GOT3 (cell line): ENCODE results near the gene SPTLC1.
"Not testable (repeated sequence)": the region's sequence is repeated elsewhere in the genome, so short reads cannot be mapped to it uniquely, and the experiment has no call there.

Experiments
- DNase-seq: peaks from one replicate; lab custom pipeline; 2025; ENCODE audit warnings: mixed read lengths; lab: John Stamatoyannopoulos, UW

SPTLC1 gene

DNA sequence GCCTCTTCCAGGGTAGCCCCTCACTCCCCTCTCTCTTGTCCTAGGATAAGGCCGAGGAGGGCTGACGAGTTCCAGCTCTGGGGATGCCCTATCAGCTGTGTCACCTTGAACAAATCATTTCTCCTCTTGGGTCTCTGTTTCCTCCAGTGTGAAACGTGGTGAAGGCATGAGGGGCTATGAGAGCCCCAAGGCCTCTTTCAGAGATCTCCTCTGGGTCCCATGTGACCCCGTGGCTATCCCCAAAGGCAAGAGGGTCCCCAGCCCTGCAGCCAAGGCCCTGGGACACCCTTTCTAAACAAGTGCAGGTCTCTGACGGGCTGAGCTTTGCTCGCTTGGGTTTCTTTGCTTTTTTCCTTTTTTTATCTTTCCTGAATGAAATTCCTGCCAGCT, 25.5 kb upstream of the SPTLC1 start:
- no peak for DNase-seq

- DNase-seq = peak; percentile 9
These were observed 25.0 kb upstream of the SPTLC1 start for GRCh38 chr9:92140074-92140753.

- DNase-seq = not testable (repeated sequence)
These were observed 23.8 kb upstream of the SPTLC1 start for GRCh38 chr9:92138960-92139540.

DNA sequence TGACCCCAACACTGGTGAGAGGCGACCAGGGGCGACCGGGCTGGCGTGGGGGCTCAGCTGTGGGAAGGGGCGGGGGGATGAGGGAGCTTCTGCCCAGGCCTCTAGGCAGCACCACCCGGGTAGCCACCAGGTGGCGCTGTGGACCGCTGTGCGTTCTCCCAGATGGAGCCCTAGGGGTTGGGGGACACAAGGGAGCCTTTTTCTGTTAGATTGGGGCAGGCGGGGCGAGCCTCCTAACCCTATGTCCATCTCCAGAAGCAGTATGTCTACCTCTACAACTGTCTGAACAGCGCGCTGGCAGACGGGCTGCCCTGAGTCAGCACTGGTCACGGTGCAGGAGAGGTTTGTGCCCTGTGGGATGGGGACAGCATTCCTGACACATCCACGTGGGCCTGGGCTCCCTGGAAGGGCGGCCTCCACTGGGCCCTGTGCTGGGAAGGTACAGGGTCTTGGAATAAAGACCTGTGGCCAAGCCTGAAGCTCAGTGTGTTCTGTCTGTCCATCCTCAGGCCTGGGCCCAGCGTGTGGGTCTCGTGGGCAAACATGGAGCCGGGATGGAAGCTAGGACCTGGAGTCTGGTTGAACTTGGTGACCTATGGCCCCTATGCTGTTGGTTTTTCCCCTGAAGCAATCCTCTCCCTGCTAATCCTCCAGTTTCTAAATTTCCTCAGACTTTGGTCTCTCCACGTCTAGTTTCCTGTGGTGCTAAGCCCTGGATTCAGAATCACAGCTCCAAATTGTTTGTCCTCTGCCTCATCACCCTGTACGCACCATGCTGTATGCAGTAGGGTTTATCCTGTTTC, 23.1 kb upstream of the SPTLC1 start:
- DNase-seq = no peak

- no peak for DNase-seq
These were observed 21.1 kb upstream of the SPTLC1 start for GRCh38 chr9:92136184-92136858.

- DNase-seq = no peak
These were observed 20.4 kb upstream of the SPTLC1 start for GRCh38 chr9:92135576-92135975.

DNA sequence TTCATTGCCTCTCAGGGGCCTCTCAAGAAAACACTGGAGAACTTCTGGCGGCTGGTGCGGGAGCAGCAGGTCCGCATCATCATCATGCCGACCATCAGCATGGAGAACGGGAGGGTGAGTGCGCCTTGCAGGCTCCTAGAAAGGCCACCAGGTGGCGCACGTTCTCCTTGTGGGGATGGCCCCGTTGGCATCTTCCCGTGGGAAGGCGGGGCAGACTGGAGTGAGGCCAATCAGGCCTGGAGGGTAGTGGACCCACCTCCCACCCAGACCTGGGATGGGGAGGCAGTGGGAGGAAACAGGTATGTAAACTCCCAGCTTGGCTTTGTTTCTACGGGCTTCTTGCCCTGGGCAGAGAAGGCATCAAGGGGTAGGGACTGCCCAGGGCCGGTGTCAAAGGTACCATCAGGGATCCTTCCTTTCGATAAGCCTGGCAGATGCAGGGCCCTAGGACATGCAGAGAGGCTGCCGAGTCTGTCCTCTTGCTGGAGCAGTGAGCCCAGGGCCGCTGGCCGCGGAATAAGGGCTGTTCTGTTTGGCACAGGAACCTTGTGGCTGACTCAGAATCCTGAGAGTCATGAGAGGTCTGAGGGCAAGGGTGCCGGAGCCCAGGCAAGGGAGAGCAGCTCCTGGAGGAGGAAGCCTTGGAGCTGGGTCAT, 18.9 kb upstream of the SPTLC1 start:
- peak; percentile 15 for DNase-seq

DNA sequence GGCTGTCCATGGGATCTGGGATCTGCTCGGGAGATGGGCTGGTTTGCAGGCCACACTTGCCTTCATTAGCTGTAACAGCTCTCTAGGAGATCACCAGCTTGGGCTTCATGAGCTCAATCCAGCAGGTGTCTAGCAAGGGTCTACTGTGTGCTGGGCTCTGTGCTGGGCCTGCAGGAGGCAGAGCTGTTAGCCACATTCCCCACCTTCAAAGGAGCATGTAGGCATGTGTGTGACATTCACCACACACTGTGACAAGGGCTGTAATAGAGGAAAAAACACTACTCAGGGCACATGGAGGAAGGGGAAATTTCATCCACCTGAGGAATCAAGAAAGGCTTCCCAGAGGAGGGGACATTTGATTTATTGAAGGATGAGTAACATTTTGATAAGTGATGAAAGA, 17.7 kb upstream of the SPTLC1 start:
- not testable (repeated sequence) for DNase-seq

DNA sequence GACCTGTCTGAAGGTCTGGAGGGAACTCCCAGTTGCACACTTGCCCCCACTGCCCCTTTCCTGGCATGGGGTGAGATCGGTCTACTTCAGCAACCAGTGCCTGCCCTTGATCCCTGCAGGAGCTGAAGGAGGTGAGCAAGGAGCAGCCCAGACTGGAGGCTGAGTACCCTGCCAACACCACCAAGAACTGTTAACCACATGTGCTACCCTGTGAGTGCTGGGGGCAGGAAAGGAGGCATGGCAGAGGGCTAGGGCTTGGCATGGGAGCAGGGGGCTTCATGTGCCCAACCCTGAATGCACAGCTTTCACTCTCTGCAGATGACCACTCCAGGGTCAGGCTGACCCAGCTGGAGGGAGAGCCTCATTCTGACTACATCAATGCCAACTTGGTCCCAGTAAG, 17.3 kb upstream of the SPTLC1 start:
- DNase-seq = no peak

DNA sequence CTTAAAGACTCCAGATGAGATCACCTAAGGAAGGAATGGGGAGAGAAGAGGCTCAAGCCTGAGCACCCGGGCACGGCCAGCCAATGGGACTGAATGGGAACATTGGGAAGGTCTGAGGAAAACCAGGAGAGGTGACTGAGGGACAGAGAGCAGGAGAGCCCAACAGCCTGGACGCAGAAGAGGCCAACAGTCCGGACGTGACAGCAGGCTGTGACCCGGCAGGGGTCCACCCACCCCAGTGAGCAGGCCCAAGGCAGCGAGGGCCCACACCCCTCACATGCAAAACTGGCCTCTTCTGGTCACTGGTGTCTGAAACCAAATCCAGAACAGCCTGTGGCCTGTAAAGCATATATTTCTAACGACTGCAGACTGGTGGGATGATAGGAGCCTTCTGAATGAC, 7.6 kb upstream of the SPTLC1 start:
- no peak for DNase-seq

DNA sequence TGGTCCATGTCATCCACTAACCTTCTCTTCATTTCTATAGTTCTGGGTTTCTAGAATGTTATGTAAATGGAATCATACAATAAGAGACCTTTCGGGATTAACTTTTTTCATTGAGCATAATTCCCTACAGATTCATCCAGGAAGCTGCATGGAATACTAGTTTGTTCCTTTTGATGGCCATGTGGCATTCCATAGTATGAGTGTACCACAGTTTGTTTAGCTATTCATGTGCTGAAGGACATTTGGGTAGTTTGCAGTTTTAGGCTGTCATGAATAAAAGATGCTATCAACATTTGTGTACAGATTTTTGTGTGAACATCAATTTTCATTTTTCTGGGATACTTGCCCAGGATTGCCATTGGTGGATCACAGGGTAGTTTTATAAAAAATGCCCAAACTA, 6.8 kb upstream of the SPTLC1 start:
- DNase-seq = no peak

DNA sequence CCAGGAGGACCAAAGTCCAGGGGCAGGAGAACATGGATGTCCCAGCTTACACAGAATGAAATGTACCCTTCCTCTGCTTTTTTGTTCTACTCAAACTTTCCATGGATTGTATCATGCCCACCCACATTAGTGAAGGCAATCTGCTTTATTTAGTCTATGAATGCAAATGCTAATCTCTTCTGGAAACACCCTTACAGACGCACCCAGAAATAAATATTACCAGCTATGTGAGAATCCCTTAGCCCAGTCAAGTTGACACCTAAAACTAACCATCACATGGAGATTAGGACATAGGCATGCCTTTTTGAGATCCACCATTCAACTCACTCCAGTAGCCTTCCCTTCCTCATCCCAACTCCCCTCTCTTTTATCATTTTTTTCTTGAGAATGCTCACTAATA, 6.1 kb upstream of the SPTLC1 start:
- DNase-seq = no peak

DNA sequence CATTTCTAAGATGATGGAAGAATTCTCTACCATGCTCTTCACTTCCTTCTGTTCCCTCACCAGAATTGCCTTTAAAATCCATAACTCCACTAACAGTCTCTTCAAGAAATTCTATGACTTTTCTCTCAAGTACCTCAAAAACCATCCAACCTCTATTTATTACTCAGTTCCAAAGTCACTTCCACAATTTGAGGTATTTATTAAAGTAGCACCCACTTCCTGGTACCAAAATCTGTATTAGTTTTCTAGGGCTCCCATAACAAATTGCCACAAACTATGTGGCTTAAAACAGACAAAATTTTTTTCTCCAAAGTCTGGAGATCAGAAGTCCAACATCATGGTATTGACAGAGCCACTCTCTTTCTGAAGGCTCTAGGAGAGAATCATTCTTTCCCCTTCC, 4.9 kb upstream of the SPTLC1 start:
- DNase-seq = no peak

DNA sequence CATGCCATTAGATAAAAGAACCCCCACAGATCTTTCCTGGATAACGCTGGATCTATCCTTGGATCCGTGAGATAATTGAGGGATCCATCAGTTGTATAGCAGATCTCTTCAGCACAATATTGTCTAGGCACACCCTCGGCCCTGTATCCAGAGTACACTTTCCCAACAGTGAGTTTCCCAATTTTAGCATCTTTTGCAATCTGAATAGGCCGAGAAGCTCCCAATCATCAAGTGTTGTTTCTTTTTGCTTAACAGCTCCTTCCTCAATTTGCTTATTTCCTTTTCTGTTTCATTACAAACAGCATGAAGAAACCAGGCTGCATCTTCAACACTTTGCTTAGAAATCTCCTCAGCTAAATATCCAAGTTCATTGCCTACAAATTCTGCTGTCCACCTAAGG, 4.4 kb upstream of the SPTLC1 start:
- DNase-seq = no peak

DNA sequence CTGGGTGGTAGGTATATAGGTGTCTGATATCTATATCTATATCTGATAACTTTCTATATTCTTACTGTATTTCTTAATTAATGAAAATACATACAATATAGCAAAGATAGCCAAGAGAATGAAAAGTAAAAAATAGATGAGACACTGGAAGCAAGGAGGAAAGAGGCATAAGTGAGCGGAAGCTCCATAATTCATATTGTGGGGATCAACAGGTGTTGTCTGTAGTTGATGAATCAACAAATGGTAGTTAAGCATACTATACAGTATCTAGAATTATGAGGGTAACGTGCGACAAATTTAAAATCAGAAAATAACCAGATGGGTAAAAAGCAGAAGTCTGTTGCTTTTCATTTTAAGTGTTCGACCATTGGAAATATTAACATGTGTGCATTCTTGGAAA, 7.1 kb downstream of the SPTLC1 start:
- no peak for DNase-seq

- DNase-seq = not testable (repeated sequence)
These were observed 9.6 kb downstream of the SPTLC1 start for GRCh38 chr9:92105446-92106225.

DNA sequence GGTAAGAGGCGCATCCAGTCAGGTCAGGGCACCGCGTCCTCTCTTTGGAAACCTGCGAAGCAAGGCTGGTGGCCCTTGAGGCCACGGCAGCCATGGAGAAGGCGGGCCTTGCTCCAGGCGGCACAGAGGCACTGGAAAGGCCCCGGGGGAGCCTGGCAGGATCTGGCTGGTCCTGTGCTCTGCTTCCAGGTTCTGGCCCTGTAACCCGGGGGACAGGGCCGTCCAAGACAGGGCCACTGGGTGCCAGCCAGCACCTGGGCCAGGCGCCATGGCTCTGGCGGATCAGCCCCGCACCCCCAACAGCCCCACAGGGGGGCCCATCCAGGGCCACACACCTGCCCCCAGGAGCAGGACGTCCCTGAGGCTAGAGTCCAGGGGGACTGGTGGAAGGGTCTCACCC, 11.6 kb downstream of the SPTLC1 start:
- not testable (repeated sequence) for DNase-seq

- DNase-seq = no peak
These were observed 14.8 kb downstream of the SPTLC1 start for GRCh38 chr9:92100237-92100911.

DNA sequence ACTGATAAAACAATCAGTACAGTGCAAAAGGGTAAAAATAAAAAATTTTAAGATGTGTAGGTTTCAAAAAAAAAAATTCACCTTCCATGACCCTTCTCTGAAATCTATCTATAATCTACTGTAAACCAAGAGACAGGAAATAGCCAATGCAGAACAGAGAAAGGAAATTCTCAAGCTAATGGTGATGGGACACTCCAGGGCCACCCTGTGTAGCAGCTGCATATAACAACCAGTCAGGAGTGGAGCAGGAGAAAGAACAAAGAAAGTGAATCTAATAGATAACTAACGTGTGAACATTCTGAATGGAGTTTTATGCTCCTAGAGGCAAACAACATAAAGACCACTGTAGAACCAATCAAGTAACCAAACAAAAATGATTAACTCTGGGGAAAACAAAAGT, 16.6 kb downstream of the SPTLC1 start:
- no peak for DNase-seq

DNA sequence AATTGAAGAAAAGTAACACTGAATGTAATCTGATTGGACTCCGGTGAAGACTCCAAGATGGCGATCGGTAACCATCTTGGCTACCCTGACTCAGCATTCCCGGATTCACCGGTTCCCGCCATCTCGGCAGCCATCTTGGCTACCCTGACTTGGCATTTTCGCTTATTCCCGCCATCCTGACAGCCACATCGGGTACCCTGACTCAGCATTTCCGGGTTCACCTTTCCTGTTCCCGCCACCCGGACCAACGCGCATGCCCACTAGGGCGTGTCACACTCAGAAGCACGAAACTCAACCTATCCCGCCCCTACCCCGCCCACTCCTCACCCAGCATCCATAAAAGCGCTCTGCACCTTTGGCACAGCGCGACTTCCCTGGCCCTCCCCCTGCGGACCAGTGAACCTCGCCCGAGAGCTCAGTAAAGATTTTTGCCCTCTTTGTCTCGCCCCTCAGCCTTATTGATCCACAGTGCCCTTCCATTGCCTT, 17.2 kb downstream of the SPTLC1 start:
- DNase-seq = no peak

GRCh38 chr9:92095236-92095635, 20.0 kb downstream of the SPTLC1 start:
- no peak for DNase-seq
